Measurements from ENCODE around the gene TRIP4.
"Not testable (repeated sequence)": the region's sequence is repeated elsewhere in the genome, so short reads cannot be mapped to it uniquely, and the experiment has no call there.

The TRIP4 gene

DNA sequence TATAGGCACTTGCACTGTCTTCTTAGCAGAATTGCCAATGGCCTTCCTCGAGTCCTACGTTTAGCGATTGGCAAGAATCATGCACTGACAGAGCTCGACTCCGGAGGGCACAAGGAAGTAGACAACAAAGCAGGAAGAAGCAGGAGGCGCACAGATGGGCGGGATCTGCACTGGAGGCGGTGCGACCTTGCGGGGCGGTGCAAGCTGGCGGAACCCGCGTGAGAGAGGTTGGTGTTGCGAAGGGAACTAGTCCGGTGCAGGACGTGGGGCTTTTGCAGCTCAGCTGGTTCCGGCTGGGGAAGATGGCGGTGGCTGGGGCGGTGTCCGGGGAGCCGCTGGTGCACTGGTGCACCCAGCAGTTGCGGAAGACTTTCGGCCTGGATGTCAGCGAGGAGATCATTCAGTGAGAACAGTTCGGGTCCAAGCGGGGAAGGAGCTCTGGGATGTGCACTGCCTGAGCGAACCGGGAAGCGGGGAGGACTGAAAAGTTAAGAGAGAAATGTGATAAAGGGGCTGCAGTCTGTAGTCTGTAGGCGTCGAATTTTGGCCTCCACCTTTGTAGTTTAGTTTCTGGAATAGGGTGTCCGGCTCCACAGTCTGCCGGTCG, at the start of gene TRIP4:
TSS of gene TRIP4 (plus strand) at position 275 of the 607 bp plus-strand sequence. CDS start at position 303, 28 bp downstream.
- peak; percentile 93 to 94 for DNase-seq (ENCODE audit: low read depth in 2 of 2)

DNA sequence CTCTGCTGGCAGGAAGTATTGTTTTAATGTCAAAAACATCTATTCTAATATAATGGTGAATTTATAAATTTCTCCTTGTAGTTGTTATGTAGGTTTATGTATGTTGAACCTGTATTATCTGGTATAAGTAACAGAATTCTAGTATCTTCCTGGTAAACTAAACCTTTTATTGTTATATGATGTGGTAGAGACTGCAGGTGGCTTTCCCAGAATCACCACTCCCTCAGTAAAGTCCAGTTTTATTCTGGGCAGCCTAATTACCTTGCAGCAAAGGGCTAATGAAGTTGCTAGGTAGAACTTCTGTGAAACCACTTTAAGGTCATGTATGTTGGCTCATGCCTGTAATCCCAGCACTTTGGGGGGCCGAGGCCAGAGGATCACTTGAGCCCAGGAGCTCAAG, 47.3 kb upstream of the TRIP4 start:
- no peak for DNase-seq (ENCODE audit: low read depth in 2 of 2)

DNA sequence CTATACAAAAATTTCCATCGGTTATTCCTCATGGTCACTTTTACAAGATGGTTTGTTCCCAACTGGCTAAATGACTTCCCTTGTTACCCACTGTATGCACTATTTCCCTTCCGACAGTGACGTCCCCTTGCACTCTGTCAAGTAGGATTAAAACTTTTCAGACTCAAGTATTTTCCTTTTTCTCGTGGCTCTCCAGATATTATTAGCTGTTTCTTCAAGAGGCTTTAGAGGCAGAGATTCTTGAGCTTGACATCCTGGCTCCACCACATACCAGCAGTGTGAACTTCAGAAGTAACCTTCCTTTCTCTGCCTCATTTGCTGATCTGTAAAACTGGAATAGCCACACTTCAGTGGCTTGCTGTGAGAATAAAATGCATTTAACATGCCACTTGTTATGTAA, 45.7 kb upstream of the TRIP4 start:
- no peak for DNase-seq (ENCODE audit: low read depth in 2 of 2)

DNA sequence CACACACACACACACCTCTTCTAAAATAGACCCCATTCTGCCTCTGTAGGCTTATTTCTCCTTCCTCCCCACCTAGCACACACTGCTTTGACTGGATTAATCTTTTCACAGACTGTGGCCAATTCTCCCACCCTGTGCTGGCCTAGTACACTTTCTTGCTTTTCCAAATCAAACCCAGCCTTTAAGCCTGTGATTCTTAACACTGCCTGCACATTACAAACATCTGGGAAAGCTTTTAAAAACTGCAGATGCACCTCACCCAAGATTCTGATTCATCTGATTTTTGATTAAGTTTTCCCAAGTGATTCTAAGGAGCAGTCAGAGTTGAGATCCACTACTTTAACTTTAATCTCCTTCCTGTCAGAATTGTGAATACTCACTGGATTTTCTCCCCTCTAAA, 44.4 kb upstream of the TRIP4 start:
- DNase-seq (ENCODE audit: low read depth in 2 of 2): peak in 1 of 2 experiments; percentile 43

DNA sequence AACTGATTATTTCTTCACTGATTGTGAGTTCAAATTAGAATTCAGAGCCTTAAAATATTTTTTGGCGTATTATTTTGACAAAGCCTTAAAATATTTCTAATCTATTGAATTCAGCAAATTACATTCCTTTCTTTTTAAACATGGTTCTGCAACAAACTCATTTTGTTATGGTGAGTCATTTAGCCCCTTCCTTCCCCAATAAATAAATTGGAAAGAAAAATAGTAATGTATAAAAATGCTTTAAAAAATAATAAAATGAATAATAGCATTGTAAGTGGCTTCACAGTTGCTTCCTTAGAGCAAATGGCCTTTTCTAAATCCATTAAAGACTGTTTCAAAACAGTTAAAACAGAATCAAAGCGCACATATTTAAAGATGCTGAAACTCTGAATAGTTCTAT, 43.8 kb upstream of the TRIP4 start:
- no peak for DNase-seq (ENCODE audit: low read depth in 2 of 2)

DNA sequence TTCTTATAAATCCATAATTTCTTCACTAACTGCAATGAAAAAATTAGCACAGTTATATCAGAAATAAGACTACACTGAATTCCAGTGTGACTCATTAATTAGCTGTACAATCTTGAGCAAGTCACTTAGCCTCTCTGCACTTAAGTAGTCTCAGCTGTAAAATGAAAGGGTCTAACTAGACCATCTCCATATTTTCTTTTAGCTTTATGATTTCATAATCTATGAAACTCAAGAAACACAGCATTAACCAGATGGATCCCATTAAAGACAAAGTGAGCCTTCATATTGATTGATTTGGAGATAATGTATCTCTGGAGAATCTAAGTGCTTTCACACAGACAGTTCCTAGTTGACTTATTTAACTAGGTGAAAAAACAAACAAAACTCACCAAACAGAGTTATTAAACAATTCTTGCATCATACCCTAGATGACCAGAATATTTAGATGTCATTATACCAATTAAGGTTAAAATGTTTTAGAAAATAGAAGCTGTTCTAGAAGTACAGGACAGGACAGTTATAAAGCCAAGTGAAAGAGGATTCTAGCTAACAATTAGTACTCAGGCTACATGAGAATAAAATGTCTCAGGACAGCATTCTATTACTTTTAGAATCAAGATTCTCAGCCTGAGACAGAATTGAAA, 42.9 kb upstream of the TRIP4 start:
- peak; percentile 72 to 73 for DNase-seq (ENCODE audit: low read depth in 2 of 2)

DNA sequence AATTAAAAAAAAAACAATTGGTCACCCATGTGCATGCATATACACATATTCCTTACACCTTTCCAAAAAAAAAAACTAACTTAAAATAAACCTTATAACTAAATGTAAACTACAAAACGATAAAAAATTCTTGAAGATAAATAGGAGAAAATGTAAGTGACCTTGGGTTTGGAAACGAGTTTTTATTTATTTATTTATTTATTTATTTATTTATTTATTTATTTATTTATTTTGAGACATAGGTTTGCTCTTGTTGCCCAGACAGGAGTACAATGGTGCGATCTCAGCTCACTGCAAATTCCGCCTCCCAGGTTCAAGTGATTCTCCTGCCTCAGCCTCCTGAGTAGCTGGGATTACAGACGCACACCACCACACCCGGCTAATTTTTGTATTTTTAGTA, 41.4 kb upstream of the TRIP4 start:
- not testable (repeated sequence) for DNase-seq (ENCODE audit: low read depth in 2 of 2)

DNA sequence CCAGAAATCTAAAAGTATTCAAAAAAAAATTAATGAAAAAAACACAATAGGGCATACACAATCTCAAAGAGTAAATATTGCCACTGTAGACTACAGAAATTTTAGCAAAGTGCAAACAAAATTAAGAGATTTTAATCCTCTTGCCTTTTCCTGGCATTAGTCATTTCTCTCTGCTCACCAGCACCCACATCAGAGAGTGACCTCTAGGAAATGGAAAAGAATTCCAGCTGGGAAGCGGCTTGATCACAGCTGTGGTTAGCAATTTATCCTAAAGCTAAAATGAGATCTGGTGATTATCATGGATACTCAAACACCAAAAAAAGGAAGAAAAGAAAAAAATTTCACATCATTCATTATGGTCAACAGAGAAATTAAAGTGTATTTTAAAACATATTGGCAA, 39.2 kb upstream of the TRIP4 start:
- no peak for DNase-seq (ENCODE audit: low read depth in 2 of 2)

DNA sequence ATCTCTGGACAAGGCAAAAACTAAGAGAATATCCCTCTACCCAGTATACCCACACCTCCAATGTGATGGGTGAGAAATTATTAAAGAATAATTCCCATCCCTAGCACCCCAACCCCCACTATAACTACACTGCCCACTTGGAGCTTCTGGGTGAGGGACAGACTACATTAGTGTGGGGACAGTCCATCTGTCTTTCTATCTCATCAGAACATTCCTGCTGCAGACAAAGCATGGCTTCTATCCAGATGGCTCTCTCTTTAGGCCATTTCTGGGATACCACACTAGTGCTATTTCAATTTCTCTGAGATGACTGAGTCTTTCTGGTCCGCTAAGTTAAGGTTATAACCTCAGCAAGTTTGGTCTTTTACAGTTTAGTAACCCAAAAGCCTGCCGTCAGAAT, 38.3 kb upstream of the TRIP4 start:
- no peak for DNase-seq (ENCODE audit: low read depth in 2 of 2)

DNA sequence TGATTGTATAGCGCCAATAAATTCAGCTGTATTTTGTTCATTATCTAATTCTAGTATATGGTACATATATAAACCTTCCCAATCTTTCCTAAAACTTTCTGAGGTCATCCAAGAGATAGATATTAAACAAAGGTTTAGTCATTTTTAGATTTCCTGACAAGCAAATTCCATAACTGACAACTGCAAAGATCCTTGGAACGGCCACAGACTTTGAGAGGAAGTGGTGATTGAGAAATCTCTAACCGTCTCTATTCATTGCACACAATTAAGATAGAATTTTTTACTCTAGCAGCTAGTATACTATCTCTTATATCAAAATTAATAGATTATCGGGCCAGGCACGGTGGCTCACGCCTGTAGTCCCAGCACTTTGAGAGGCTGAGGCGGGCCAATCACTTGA, 36.4 kb upstream of the TRIP4 start:
- DNase-seq (ENCODE audit: low read depth in 2 of 2): no peak

DNA sequence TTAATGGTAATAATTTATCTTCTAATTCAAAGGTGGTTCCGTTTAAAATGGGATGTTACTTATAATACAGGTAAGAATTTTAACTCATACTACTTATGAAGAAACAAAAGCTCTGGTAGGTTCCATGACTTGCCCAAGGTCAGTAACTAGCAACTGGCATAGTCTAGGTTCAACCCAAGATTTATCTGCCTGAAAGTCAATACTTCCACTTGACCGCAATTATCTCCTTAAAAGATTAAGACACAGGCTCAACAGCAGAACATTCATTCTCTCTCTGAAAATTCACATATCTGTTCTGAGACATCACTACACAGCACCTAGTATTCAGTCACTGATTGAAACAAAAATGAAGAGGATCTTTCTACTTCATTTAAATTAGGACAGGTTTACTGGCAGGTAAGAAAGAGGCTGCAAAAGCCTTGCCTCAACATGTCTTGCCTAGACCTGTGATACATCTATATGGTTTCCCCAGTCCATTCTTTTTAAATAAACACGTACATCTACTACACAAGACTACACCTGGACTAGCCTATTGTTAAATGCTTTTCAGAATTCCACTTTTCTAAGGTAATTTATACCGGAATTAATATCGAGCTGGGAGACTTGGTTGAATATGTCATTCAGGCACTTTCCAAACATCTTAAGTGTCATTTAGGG, 32.8 kb upstream of the TRIP4 start:
- no peak for DNase-seq (ENCODE audit: low read depth in 2 of 2)

DNA sequence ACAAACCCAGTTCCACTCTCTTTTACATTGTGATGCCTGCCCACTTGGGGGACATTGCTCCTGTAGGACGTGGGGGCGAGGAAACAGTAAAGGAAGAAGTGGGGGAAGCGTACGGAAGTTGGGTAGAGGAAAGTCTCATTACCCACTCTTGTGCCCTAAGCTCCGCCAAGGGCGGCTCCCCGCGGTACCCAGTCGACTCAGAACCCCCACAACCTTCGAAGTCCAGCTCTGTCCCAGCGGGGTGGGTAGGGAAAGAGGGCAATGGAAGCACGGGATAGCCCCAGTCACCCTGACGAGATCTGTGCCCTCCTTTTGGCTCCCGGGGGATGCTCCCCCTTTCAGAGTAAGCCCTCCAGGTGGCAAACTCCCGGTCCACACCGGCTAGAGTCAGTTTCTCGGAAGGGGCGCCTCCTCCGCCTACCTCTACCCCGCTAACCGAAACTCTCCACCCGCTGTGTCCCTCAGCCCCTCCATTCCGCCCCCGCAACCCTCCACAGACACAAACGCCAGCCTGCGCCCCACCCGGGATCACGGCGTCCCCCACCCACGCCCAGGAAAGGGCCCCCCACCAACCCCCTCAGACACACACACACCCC, 32.2 kb upstream of the TRIP4 start:
- no peak for DNase-seq (ENCODE audit: low read depth in 2 of 2)

DNA sequence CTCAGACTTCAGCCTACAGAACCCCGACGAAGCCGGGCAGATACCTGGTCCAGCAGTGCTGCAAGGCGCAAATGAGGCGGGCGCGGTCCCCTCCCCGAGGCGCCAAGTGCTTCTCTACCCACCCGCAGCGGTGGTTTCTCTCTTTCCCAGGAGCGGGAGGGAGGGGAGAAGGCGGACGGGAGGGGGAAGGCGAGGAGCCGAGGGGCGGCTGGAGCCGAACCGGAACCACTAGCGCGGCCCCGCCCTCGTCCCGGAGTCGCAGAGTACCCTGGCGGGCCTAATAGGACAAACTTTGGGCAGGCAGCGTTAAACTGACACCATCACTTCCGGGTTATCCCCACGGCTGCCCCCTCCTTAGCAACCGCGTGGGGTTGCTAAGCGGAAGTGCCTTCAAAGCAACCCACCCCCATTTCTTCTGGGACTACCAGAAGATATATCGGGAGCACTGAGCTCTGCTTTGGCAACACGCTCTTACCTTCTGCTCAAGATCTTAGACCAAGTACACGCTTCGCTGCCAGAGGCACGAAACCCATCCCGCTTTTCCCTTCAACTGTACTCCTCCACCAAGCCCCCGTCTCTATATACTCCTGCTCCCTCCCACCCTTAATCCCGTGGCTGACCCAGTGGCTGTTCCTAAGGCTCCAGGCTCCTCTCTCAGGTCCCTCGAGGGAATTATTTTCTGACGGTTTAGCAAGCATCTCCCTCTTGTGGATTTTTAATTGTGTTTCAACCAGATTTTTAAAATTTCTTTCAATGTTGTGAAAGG, 31.5 kb upstream of the TRIP4 start, which contains the start of gene CSNK1G1:
TSS of gene CSNK1G1 (minus strand) at position 230 of the 766 bp plus-strand sequence. CDS start 55,674 bp downstream, outside the sequence.
- DNase-seq (ENCODE audit: low read depth in 2 of 2): peak; percentile 97

DNA sequence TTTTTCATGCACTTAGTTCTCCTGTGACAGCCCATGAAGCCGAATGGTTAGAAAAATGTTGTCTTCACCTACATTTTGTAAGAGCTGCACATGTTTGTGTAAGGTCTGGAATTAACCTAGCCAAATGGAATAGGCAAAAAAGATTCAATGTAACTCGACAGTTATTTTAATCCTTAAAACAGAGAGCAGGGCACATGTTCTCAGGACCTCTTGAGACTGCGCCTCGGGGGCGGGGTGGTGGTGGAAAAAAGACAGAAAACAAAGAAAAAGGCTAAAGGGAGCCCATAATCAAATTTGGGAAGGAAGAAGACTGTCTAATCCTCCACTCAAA, 31.0 kb upstream of the TRIP4 start:
- DNase-seq (ENCODE audit: low read depth in 2 of 2): no peak

DNA sequence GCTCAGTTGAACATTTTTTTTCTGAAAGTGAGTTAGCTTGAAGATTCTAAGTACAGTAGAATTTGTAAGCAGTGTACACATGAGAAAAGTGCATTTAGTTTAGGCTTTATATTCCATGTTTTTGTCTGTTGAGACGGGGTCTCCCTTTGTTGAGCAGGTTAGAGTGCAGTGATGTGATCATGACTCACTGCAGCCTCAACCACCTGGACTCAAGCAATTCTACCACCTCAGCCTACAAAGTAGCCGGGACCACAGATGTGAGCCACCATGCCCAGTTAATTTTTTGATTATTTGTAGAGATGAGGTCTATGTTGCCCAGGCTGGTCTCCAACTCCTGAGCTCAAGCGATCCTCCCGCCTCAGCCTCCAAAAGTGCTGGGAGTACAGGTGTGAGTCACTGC, 26.4 kb upstream of the TRIP4 start:
- DNase-seq (ENCODE audit: low read depth in 2 of 2): no peak

DNA sequence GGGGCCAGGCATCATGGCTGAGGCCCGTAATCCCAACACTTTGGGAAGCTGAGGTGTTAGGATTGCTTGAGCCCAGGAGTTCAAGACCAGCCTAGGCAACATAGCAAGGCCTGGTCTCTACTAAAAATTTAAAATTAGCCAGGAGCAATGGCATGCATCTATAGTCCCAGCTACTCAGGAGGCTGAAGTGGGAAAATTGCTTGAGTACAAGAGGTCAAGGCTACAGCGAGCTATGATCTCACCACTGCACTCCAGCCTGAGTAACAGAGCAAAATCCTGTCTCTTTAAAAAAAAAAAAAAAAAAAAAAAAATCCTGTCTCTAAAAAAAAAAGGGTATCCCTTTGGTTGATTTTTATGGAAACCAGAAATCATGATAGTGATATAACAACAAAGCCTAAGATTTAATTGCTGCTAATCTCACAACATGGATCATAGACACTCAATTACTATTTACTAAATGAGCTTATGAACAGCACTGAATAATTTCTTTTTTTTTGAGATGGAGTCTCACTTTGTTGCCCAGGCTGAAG, 18.5 kb upstream of the TRIP4 start:
- DNase-seq (ENCODE audit: low read depth in 2 of 2): no peak

DNA sequence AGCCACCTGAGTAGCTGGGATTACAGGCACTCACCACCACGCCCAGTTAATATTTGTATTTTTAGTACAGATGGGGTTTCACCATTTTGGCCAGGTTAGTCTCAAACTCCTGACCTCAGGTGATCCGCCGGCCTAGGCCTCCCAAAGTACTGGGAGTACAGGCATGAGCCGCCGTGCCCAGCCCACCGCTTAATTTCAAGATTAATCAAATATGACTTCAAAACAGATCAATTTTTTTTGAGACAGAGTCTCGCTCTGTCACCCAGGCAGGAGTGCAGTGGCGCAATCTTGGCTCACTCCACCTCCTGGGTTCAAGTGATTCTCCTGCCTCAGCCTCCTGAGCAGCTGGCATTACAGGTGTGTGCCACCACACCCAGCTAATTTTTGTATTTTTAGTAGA, 16.3 kb upstream of the TRIP4 start:
- DNase-seq (ENCODE audit: low read depth in 2 of 2): not testable (repeated sequence)

DNA sequence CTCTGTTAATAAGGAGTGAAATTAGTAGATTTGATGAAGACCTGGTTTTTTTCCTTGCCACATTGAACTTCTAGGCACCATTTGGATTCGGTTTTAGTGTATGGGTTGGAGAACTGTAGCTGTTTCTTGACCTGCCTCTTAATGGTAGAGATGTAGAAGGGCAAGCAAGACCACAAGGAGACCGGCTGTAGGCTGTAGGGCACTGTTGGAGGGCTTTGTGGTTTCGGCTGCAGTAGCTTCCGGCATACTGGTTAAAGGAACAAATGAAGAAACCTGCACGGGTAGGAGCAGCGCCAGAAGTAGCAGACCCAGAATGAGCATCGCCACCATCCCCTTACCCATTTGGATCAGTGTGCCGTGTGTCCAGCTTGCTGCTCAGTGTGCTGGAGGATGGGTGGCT, 14.3 kb upstream of the TRIP4 start:
- DNase-seq (ENCODE audit: low read depth in 2 of 2): no peak

DNA sequence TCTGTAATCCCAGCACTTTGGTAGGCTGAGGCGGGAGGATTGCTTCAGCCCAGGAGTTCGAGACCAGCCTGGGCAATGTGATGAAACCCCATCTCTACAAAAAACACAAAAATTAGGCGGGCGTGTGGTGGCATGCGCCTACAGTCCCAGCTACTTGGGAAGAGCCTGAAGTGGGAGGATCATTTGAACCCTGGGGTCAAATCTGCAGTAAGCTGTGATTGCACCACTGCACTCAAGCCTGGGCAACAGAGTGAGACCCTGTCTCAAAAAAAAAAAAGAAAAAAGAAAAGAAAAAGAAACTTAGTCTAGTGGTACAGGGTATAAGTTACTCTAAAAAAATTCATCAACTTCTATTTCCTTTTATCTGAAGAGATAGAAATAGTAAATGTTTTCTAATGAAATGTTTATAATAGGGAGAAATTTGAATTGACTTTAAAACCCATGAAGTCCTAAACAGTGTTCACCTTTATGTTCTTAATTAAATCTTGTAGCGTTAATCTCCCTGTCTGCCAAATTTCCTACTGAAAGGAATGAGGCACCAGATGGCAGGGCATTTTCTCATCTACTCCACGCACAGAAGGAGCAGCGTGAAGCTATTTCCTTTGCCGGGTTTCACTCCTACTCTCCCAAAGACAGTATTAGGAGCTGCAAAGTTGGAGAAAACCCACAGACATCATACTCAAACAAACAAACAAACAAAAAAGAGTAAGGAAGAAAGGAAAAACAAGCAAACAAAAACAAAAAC, 8.2 kb upstream of the TRIP4 start:
- DNase-seq (ENCODE audit: low read depth in 2 of 2): no peak

DNA sequence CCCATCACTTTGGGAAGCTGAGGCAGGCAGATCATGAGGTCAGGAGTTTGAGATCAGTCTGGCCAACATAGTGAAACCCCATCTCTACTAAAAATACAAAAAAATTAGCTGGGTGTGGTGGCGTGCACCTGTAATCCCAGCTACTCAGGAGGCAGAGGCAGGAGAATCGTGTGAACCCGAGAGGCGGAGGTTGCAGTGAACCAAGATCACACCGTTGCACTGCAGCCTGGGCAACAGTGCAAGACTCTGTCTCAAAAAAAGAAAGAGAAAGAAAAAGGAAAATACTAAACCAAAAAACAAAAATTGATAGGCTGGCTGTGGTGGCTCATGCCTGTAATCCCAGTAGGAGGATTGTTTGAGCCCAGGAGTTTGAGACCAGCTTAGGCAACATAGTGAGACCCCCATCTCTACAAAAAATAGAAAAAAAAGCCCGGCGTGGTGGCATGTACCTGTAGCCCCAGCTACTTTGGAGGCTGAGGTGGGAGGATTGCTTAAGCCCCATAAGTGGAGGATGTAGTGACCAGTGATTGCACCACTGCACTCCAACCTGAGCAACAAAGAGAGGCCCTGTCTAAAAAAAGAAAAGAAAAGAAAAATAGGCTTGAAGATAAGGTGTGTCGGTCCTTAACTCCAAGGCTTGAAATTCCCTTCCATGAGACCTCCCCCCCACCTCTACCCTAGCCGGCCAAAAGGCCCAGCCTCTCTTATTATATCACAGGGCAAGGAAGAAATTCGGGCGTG, 7.3 kb upstream of the TRIP4 start:
- DNase-seq (ENCODE audit: low read depth in 2 of 2): not testable (repeated sequence)

All from fibroblast of skin of left quadriceps (primary cell).